ENCODE data around the gene GNB1L.

The GNB1L gene

GRCh38 chr22:19799322-19800190 is 55.1 kb downstream of the GNB1L start:
- no peak overlapping the region for H3K4me3 ChIP-seq (replicated peaks in 1 of 2; ENCODE audit: low read depth in 2 of 2, low read length in 2 of 2)
- DNase-seq (ENCODE audit: low read depth in 2 of 2): peak; percentile 80 to 84
- no peak for TF ChIP-seq CTCF (IDR thresholded peaks at IDR 0.05; ENCODE audit: low read depth, low read length)

GRCh38 chr22:19798891-19799293 is 55.8 kb downstream of the GNB1L start:
- no peak for TF ChIP-seq CTCF (IDR thresholded peaks at IDR 0.05; ENCODE audit: low read depth, low read length)
- DNase-seq (ENCODE audit: low read depth in 2 of 2): no peak
- no peak overlapping the region for H3K4me3 ChIP-seq (replicated peaks in 1 of 2; ENCODE audit: low read depth in 2 of 2, low read length in 2 of 2)

- no peak for TF ChIP-seq CTCF (IDR thresholded peaks at IDR 0.05; ENCODE audit: low read depth, low read length)
- no peak overlapping the region for H3K4me3 ChIP-seq (replicated peaks in 1 of 2; ENCODE audit: low read depth in 2 of 2, low read length in 2 of 2)
- no peak for DNase-seq (ENCODE audit: low read depth in 2 of 2)
Measured at GRCh38 chr22:19798003-19798665, 56.5 kb downstream of the GNB1L start.

GRCh38 chr22:19797086-19798002 is 57.3 kb downstream of the GNB1L start:
- H3K4me3 ChIP-seq (replicated peaks in 1 of 2; ENCODE audit: low read depth in 2 of 2, low read length in 2 of 2): no peak overlapping the region
- no peak for TF ChIP-seq CTCF (IDR thresholded peaks at IDR 0.05; ENCODE audit: low read depth, low read length)
- no peak for DNase-seq (ENCODE audit: low read depth in 2 of 2)

- DNase-seq (ENCODE audit: low read depth in 2 of 2): no peak
- no peak for TF ChIP-seq CTCF (IDR thresholded peaks at IDR 0.05; ENCODE audit: low read depth, low read length)
- H3K4me3 ChIP-seq (replicated peaks in 1 of 2; ENCODE audit: low read depth in 2 of 2, low read length in 2 of 2): no peak overlapping the region
Measured at GRCh38 chr22:19796160-19796559, 58.5 kb downstream of the GNB1L start.

GRCh38 chr22:19795617-19796008 is 59.1 kb downstream of the GNB1L start:
- H3K4me3 ChIP-seq (replicated peaks in 1 of 2; ENCODE audit: low read depth in 2 of 2, low read length in 2 of 2): no peak overlapping the region
- no peak for TF ChIP-seq CTCF (IDR thresholded peaks at IDR 0.05; ENCODE audit: low read depth, low read length)
- peak in 1 of 2 donors; percentile 13 for DNase-seq (ENCODE audit: low read depth in 2 of 2)

Data from cardiac fibroblast (primary cell).